ENCODE measurements around the gene ZNF610.
A peak's percentile ranks its signal among the peaks of the same experiment; 100 is the strongest.

ZNF610 gene

GRCh38 chr19:52351512-52351911 lies 15.5 kb downstream of the ZNF610 start:
- no peak for DNase-seq (ENCODE audit: low spot score)
- Histone ChIP-seq H3K4me3 (no peak overlapping the region), H3K27ac (no peak overlapping the region)
- no peak for TF ChIP-seq CTCF (IDR thresholded peaks at IDR 0.05)

- no peak for TF ChIP-seq CTCF (IDR thresholded peaks at IDR 0.05)
- no peak for DNase-seq (ENCODE audit: low spot score)
- Histone ChIP-seq H3K4me3 (no peak overlapping the region), H3K27ac (no peak overlapping the region)
These were observed 30.4 kb downstream of the ZNF610 start for GRCh38 chr19:52366414-52366824.

- Histone ChIP-seq H3K27ac (peak within 1 kb of the TSS; percentile 85 to 89), H3K4me3 (peak within 1 kb of the TSS; percentile 72)
- TF ChIP-seq CTCF (IDR thresholded peaks at IDR 0.05): no peak
- DNase-seq (ENCODE audit: low spot score): peak; percentile 91
These were observed 33.7 kb downstream of the ZNF610 start, which contains the start of gene ZNF880 for GRCh38 chr19:52369559-52370340. Gene ZNF880, plus strand, starts transcription at chr19:52369923. Its CDS starts 43 bp downstream, at chr19:52369966.

- Histone ChIP-seq H3K4me3 (peak overlapping the region; percentile 72), H3K27ac (peak overlapping the region; percentile 85 to 89)
- no peak for TF ChIP-seq CTCF (IDR thresholded peaks at IDR 0.05)
- no peak for DNase-seq (ENCODE audit: low spot score)
These were observed 34.3 kb downstream of the ZNF610 start for GRCh38 chr19:52370341-52370710.

GRCh38 chr19:52391135-52391534 lies 55.1 kb downstream of the ZNF610 start:
- Histone ChIP-seq H3K4me3 (no peak overlapping the region), H3K27ac (no peak overlapping the region)
- no peak for DNase-seq (ENCODE audit: low spot score)
- no peak for TF ChIP-seq CTCF (IDR thresholded peaks at IDR 0.05)

DNA sequence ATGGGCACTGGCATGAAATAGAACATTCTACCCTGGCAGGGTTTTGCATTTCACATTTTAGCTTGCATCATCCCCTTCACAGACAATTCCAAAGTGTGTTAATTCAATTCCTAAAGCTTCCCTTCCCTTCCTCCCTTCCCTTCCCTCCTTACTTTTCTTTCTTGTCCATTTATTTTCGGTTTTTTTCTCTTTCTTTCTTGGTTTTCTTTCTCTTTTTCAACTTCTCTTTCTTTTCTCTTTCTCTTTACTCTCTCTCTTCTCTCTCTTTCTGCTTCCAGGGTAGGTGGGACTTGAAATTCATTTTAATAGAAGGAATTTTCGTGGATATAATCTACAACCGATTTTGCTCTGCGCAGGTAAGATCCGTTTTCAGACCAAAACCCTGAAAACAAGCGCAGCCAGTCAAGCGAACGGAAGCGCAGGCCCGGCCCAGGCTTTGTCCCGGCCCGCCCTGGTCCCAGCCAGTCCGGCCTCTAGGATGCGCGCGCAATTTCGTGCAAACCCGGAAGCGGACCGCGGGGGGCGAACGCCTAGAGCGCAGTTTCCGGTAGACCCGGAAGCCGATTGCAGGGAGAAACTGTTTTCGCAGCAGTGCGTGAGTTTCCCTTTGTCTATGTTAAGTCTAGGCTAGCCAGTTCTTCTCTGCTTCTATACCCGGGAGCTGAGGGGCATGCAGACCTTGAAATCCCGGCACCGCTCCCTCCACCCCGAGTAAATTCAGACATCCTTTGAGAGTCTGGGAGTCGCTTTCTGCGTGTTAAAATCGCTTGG lies 61.5 kb downstream of the ZNF610 start, which contains the start of gene ZNF528:
TSS of gene ZNF528 (plus strand) at position 540 of the 771 bp plus-strand sequence. CDS start 4,165 bp downstream, outside the sequence.
- H3K4me3 ChIP-seq: peak within 1 kb of the TSS; percentile 78
- DNase-seq (ENCODE audit: low spot score): peak; percentile 95
- no peak for TF ChIP-seq CTCF (IDR thresholded peaks at IDR 0.05)
- peak within 1 kb of the TSS; percentile 12 to 73 for H3K27ac ChIP-seq
